Lung microvascular endothelial cell (primary cell): ENCODE results near the gene FJX1. TPM values are rescaled to one million over a fixed set of nuclear protein-coding genes. Genes with fewer than 3 reads are reported as not detected.
"Not testable (repeated sequence)": the region's sequence is repeated elsewhere in the genome, so short reads cannot be mapped to it uniquely, and the experiment has no call there.

Source experiments
- DNase-seq, 2 donors: peaks; one replicate each; pipeline versions ENCODE4 v3.0.0 to v3.0.0-alpha.2; 2010; ENCODE audit warnings: low read depth in 2 of 2
- total RNA-seq: library from RNA; depleted of rRNA; stranded (reverse); fragments of >200 nt; gene quantifications from 2 replicates; pipeline ENCODE4 v1.2.1, GENCODE V29; 2014

Gene FJX1
- total RNA-seq, 1 donor from 2014 or later: 29.0 TPM

- DNase-seq: no peak
Observed at GRCh38 chr11:35631891-35632290, 13.6 kb downstream of the FJX1 start.

GRCh38 chr11:35632301-35632700 lies 14.0 kb downstream of the FJX1 start:
- peak in 1 of 2 donors; percentile 47 for DNase-seq

GRCh38 chr11:35633827-35634423 lies 15.7 kb downstream of the FJX1 start:
- no peak for DNase-seq

- DNase-seq: no peak
Observed at GRCh38 chr11:35635933-35636332, 17.7 kb downstream of the FJX1 start.

GRCh38 chr11:35639591-35640179 lies 21.4 kb downstream of the FJX1 start:
- DNase-seq: no peak

- peak in 1 of 2 donors; percentile 53 for DNase-seq
Observed at GRCh38 chr11:35641171-35641897, 23.1 kb downstream of the FJX1 start.

GRCh38 chr11:35641964-35642363 lies 23.7 kb downstream of the FJX1 start:
- no peak for DNase-seq

GRCh38 chr11:35647421-35648093 lies 29.3 kb downstream of the FJX1 start:
- DNase-seq: no peak

GRCh38 chr11:35650006-35650405 lies 31.7 kb downstream of the FJX1 start:
- DNase-seq: peak in 1 of 2 donors; percentile 71

- no peak for DNase-seq
Observed at GRCh38 chr11:35650467-35650866, 32.2 kb downstream of the FJX1 start.

- DNase-seq: no peak
Observed at GRCh38 chr11:35651263-35651662, 33.0 kb downstream of the FJX1 start.

- not testable (repeated sequence) for DNase-seq
Observed at GRCh38 chr11:35652786-35653185, 34.5 kb downstream of the FJX1 start.

GRCh38 chr11:35654711-35655110 lies 36.5 kb downstream of the FJX1 start:
- no peak for DNase-seq

- DNase-seq: no peak
Observed at GRCh38 chr11:35655254-35655653, 37.0 kb downstream of the FJX1 start.

- no peak for DNase-seq
Observed at GRCh38 chr11:35655856-35656255, 37.6 kb downstream of the FJX1 start.

- DNase-seq: peak; percentile 15 to 42
Observed at GRCh38 chr11:35658020-35658948, 40.0 kb downstream of the FJX1 start.

- DNase-seq: peak in 1 of 2 donors; percentile 23
Observed at GRCh38 chr11:35661534-35661933, 43.3 kb downstream of the FJX1 start.

- DNase-seq: peak; percentile 4 to 7
Observed at GRCh38 chr11:35662061-35662648, 43.9 kb downstream of the FJX1 start.

- DNase-seq: peak; percentile 82 to 85
Observed at GRCh38 chr11:35662649-35663407, 44.6 kb downstream of the FJX1 start, which contains the start of gene TRIM44. Gene TRIM44, plus strand, starts transcription at chr11:35662775. Its CDS starts 337 bp downstream, at chr11:35663112.

- no peak for DNase-seq
Observed at GRCh38 chr11:35663408-35663702, 45.1 kb downstream of the FJX1 start.
